ENCODE data around the gene TRHDE. TPM values are rescaled to one million over a fixed set of nuclear protein-coding genes. Genes with fewer than 3 reads are reported as not detected.
"Not testable (repeated sequence)": the region's sequence is repeated elsewhere in the genome, so short reads cannot be mapped to it uniquely, and the experiment has no call there.

Gene TRHDE
- total RNA-seq, 4 donors from 2014 or later, result 0.49 to 5.8 (median 1.1) TPM

GRCh38 chr12:72694193-72694592, 422.0 kb downstream of the TRHDE start:
- DNase-seq (ENCODE audit: low spot score in 2 of 2), result no peak
- no peak overlapping the region for H3K4me3 ChIP-seq (ENCODE audit: low read depth, poor library complexity, severe bottlenecking)
- no peak for TF ChIP-seq CTCF (IDR thresholded peaks at IDR 0.05)
- TF ChIP-seq POLR2A (IDR thresholded peaks at IDR 0.05), result no peak
- intact Hi-C loops (cut with DNase I; ENCODE audit: low total_unique reads), result no loop called here

- intact Hi-C loops (cut with DNase I; ENCODE audit: low total_unique reads), result no loop called here
- no peak overlapping the region for H3K4me3 ChIP-seq (ENCODE audit: low read depth, poor library complexity, severe bottlenecking)
- TF ChIP-seq POLR2A (IDR thresholded peaks at IDR 0.05), result no peak
- TF ChIP-seq CTCF (IDR thresholded peaks at IDR 0.05), result no peak
- DNase-seq (ENCODE audit: low spot score in 2 of 2), result no peak
- WGBS, 2 donors, result 71 to 100% methylated on average over 1 of the region's 1 CpG
Observed at GRCh38 chr12:72699362-72699761, 427.2 kb downstream of the TRHDE start.

- intact Hi-C loops (cut with DNase I; ENCODE audit: low total_unique reads); H3K4me3 ChIP-seq (ENCODE audit: low read depth, poor library complexity, severe bottlenecking); DNase-seq (ENCODE audit: low spot score in 2 of 2): not testable (repeated sequence)
- 86 to 93% methylated on average over 11 of the region's 11 CpGs for WGBS, 2 donors
Observed at GRCh38 chr12:72712025-72712424, 439.9 kb downstream of the TRHDE start.

- WGBS, 2 donors, result 70 to 72% methylated on average over 2 of the region's 2 CpGs
- no peak overlapping the region for H3K4me3 ChIP-seq (ENCODE audit: low read depth, poor library complexity, severe bottlenecking)
- intact Hi-C loops (cut with DNase I; ENCODE audit: low total_unique reads), result no loop called here
- no peak for DNase-seq (ENCODE audit: low spot score in 2 of 2)
- TF ChIP-seq POLR2A (IDR thresholded peaks at IDR 0.05) (no peak), CTCF (IDR thresholded peaks at IDR 0.05) (no peak)
Observed at GRCh38 chr12:72716221-72716620, 444.1 kb downstream of the TRHDE start.

- no peak overlapping the region for H3K4me3 ChIP-seq (ENCODE audit: low read depth, poor library complexity, severe bottlenecking)
- intact Hi-C loops (cut with DNase I; ENCODE audit: low total_unique reads), result no loop called here
- TF ChIP-seq CTCF (IDR thresholded peaks at IDR 0.05) (no peak), POLR2A (IDR thresholded peaks at IDR 0.05) (no peak)
- 21 to 45% methylated on average over 1 of the region's 1 CpG for WGBS, 2 donors
- no peak for DNase-seq (ENCODE audit: low spot score in 2 of 2)
Observed at GRCh38 chr12:72717036-72717435, 444.9 kb downstream of the TRHDE start.

All from lower leg skin (tissue), 4 donors.